ENCODE measurements around the gene PALLD.

Gene PALLD

DNA sequence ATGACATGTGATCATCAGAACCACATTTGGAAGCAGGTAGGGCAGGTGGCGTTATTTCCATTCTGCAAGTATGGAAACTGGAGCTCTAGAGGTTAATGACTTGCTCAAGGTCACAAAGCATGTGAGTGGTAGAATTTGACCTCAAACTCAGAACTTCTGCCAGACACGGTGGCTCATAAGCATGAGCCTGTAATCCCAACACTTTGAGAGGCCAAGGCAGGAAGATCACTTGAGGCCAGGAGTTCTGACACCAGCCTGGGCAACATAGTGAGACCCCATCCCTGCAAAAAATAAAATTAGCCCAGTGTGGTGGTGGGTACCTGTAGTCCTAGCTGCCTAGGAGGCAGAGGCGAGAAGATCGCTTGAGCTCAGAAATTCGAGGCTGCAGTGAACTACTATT lies 139.2 kb downstream of the PALLD start:
- no peak overlapping the region for H3K4me3 ChIP-seq (ENCODE audit: low read length)
- DNase-seq (ENCODE audit: low read depth) = no peak
- TF ChIP-seq, protein P1, sequence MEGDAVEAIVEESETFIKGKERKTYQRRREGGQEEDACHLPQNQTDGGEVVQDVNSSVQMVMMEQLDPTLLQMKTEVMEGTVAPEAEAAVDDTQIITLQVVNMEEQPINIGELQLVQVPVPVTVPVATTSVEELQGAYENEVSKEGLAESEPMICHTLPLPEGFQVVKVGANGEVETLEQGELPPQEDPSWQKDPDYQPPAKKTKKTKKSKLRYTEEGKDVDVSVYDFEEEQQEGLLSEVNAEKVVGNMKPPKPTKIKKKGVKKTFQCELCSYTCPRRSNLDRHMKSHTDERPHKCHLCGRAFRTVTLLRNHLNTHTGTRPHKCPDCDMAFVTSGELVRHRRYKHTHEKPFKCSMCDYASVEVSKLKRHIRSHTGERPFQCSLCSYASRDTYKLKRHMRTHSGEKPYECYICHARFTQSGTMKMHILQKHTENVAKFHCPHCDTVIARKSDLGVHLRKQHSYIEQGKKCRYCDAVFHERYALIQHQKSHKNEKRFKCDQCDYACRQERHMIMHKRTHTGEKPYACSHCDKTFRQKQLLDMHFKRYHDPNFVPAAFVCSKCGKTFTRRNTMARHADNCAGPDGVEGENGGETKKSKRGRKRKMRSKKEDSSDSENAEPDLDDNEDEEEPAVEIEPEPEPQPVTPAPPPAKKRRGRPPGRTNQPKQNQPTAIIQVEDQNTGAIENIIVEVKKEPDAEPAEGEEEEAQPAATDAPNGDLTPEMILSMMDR (conservative IDR thresholded peaks at IDR 0.05; ENCODE audit: low read length) = no peak

DNA sequence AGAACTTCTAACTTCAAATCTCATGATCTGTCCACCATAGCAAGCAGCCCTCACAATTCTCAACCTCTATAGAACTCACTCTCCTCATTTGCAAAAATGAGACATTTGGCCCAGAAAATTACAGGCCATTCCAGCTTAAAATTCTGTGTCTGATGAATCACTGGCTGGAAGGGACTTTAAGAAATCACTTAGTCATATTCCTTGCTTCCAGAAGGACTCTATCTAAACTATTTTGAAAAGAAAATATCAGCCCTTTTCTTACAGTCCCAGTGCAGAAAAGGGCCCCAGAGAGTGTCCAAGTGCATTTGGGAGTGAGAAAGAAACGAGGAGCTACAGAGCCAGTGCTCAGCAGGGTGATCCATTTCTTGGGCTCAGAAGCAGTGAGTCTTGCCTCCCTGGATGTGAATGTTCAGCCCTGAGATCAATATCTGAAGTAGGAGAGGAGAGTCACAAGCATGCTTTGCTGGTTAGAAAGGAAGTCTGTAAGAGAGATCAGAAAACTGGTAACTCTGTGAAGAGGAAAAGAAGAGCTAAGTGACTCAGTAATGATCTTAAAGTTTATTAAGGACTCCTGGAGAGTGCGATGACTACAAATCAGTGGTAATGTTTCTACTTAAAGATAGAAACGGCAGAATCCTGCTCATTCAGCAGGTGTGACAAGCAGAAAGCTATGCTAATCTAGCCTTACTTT lies 139.8 kb downstream of the PALLD start:
- TF ChIP-seq, protein P1 (conservative IDR thresholded peaks at IDR 0.05; ENCODE audit: low read length) = no peak
- DNase-seq (ENCODE audit: low read depth) = peak; percentile 84
- no peak overlapping the region for H3K4me3 ChIP-seq (ENCODE audit: low read length)

DNA sequence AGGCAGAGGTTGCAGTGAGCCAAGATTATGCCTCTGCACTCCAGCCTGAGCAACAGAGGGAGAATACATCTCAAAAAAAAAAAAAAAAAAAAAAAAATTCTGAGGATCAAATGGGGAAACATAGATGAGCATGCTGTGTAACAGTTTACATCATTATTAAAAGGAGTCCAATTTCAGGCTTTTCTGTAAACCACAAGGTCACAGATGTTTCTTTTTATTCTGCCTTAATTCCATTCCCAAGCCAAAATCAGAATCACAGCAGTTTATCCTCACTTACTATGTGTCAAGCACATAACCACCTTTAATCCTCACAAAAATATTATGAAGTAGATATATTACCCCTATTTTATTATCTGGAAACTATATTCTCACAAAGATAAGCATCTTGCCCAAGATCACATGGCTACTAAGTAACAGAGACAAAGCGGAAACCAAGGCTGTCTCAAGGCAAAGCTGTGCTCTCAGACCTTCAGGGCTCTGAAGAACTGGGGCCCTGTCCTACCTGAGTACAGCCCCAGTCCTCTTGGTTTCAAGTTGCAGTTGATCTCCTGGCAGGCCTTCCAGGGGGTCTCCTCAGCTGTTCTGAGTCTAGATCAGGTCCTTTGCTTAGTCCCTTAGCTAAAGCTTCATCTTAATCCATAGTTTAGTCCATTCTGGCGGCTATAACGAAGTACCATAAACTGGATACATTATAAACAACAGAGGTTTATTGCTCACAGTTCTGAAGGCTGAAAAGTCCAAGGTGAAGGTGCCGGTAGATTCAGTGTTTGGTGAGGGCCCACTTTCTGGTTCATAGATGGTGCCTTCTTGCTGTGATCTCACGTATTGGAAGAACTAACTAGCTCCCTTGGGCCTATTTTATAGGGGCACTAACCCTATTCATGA lies 141.3 kb downstream of the PALLD start:
- peak; percentile 87 for DNase-seq (ENCODE audit: low read depth)
- H3K4me3 ChIP-seq (ENCODE audit: low read length) = no peak overlapping the region
- TF ChIP-seq, protein P1 (conservative IDR thresholded peaks at IDR 0.05; ENCODE audit: low read length) = no peak

DNA sequence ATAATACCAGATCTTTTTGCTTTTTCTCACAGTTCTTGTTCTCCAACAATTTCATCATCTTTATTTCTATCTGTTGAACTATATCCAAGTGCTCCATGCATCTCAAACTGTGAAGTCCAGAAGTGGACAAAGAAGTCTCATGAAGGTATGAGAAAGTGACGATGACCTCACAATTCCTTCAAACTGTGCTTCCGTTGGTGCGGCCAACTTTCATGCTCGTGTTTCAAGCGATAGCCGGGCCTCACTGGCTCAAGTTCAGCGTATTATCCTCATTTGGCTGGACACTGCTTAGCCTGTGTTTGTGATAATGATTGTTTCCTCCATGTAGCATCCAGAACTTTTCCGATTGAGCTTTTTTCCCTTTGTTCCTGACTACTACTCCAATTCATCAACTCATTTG lies 143.1 kb downstream of the PALLD start:
- DNase-seq (ENCODE audit: low read depth) = no peak
- TF ChIP-seq, protein P1 (conservative IDR thresholded peaks at IDR 0.05; ENCODE audit: low read length) = no peak

DNA sequence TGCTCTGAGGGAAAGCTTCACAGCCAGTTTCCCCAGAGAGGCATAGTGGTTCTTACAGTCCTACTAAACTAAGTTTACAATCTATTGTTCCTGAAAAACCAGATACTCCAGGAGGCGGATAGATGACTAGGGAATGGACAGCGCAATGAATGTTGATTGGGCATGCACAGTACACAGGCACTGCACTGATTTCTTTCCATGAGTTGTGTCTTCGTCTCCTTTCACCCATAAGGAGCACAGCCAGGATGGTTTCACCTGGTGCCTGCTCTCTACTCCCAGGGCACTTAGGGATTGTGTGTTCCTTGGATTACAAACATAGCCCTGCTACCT lies 144.9 kb downstream of the PALLD start:
- TF ChIP-seq, protein P1 (conservative IDR thresholded peaks at IDR 0.05; ENCODE audit: low read length) = no peak
- DNase-seq (ENCODE audit: low read depth) = no peak
- H3K4me3 ChIP-seq (ENCODE audit: low read length) = no peak overlapping the region

More for the DNA sequence above, 143.1 kb downstream of the PALLD start:
- no peak overlapping the region for H3K4me3 ChIP-seq (ENCODE audit: low read length)

DNA sequence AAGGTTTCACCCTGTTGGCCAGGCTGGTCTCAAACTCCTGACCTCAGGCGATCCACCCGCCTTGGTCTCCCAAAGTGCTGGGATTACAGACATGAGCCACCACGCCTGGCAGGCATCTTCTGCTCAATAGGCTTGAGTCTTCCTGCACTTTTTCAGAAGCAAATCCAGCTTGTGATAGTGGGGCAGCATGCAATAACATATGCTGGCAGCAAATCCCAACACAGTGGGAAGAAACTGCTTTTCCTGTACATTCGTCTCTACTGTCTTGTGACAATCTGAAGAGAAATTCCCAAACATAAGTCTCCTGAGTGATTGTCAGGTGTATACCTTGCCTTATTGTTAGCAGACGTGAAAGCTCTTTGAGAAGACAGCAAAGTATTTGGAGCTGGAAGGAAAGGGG lies 145.7 kb downstream of the PALLD start:
- DNase-seq (ENCODE audit: low read depth) = no peak
- TF ChIP-seq, protein P1 (conservative IDR thresholded peaks at IDR 0.05; ENCODE audit: low read length) = no peak
- no peak overlapping the region for H3K4me3 ChIP-seq (ENCODE audit: low read length)

Data from AG10803 (cell line).